LNCAP (cell line): ENCODE measurements around the gene JAG1.
A peak's percentile ranks its signal among the peaks of the same experiment; 100 is the strongest.

Experiments
- CTCF ChIP-seq: fragments of 450-650 bp; IDR thresholded peaks from 2 replicates; pipeline ENCODE4 v1.5.1; 2017; ENCODE audit warnings: mild to moderate bottlenecking

JAG1 gene

GRCh38 chr20:10707791-10708190 is 34.0 kb upstream of the JAG1 start:
- TF ChIP-seq CTCF, result no peak

- TF ChIP-seq CTCF, result no peak
Observed at GRCh38 chr20:10707068-10707467, 33.3 kb upstream of the JAG1 start.

- TF ChIP-seq CTCF, result no peak
Observed at GRCh38 chr20:10706460-10706811, 32.6 kb upstream of the JAG1 start.

GRCh38 chr20:10705801-10706459 is 32.1 kb upstream of the JAG1 start:
- TF ChIP-seq CTCF, result no peak

- TF ChIP-seq CTCF, result no peak
Observed at GRCh38 chr20:10701607-10702006, 27.8 kb upstream of the JAG1 start.

- TF ChIP-seq CTCF, result no peak
Observed at GRCh38 chr20:10699941-10700340, 26.1 kb upstream of the JAG1 start.

GRCh38 chr20:10699489-10699888 is 25.7 kb upstream of the JAG1 start:
- TF ChIP-seq CTCF, result no peak

- peak; percentile 89 for TF ChIP-seq CTCF
Observed at GRCh38 chr20:10696650-10697049, 22.9 kb upstream of the JAG1 start.
